GM19238 (cell line): ENCODE data around the gene TSPAN16.

ENCODE experiments used
- DNase-seq: peaks from one replicate; pipeline ENCODE4 v3.0.0; 2011; ENCODE audit warnings: low spot score; ENCODE audit not compliant: insufficient read length

TSPAN16 gene

GRCh38 chr19:11295665-11296245, at the start of gene TSPAN16:
TSS of gene TSPAN16 (plus strand) at chr19:11296160. CDS start at chr19:11296298, 138 bp downstream.
- no peak for DNase-seq

- no peak for DNase-seq
Measured at GRCh38 chr19:11246941-11247340, 49.0 kb upstream of the TSPAN16 start.

GRCh38 chr19:11247391-11247790, 48.6 kb upstream of the TSPAN16 start:
- DNase-seq = no peak

- no peak for DNase-seq
Measured at GRCh38 chr19:11247934-11248333, 48.0 kb upstream of the TSPAN16 start.

- DNase-seq = no peak
Measured at GRCh38 chr19:11248852-11249251, 47.1 kb upstream of the TSPAN16 start.

- no peak for DNase-seq
Measured at GRCh38 chr19:11251217-11251616, 44.7 kb upstream of the TSPAN16 start.

GRCh38 chr19:11251650-11252314, 44.2 kb upstream of the TSPAN16 start:
- DNase-seq = no peak

- DNase-seq = no peak
Measured at GRCh38 chr19:11252665-11253355, 43.1 kb upstream of the TSPAN16 start.

GRCh38 chr19:11254666-11255065, 41.3 kb upstream of the TSPAN16 start:
- DNase-seq = no peak

- no peak for DNase-seq
Measured at GRCh38 chr19:11256189-11256588, 39.8 kb upstream of the TSPAN16 start.

- DNase-seq = no peak
Measured at GRCh38 chr19:11257846-11258380, 38.0 kb upstream of the TSPAN16 start.

- DNase-seq = no peak
Measured at GRCh38 chr19:11260996-11261395, 35.0 kb upstream of the TSPAN16 start.

- DNase-seq = no peak
Measured at GRCh38 chr19:11261431-11261970, 34.5 kb upstream of the TSPAN16 start.

GRCh38 chr19:11261971-11262839, 33.8 kb upstream of the TSPAN16 start, which contains the start of gene DOCK6:
TSS of gene DOCK6 (minus strand) at chr19:11262524. CDS start at chr19:11262440, 84 bp downstream.
- peak; percentile 54 for DNase-seq

- DNase-seq = no peak
Measured at GRCh38 chr19:11263726-11264125, 32.2 kb upstream of the TSPAN16 start.

GRCh38 chr19:11264452-11265176, 31.3 kb upstream of the TSPAN16 start:
- DNase-seq = no peak

- no peak for DNase-seq
Measured at GRCh38 chr19:11265177-11265784, 30.7 kb upstream of the TSPAN16 start.

- no peak for DNase-seq
Measured at GRCh38 chr19:11265785-11266236, 30.1 kb upstream of the TSPAN16 start.

GRCh38 chr19:11267316-11268085, 28.5 kb upstream of the TSPAN16 start:
- DNase-seq = no peak
